Transverse colon (tissue), 4 donors: ENCODE measurements around the gene HES5. TPM values are rescaled to one million over a fixed set of nuclear protein-coding genes. Genes with fewer than 3 reads are reported as not detected.
A peak's percentile ranks its signal among the peaks of the same experiment; 100 is the strongest.
"Not testable (repeated sequence)": the region's sequence is repeated elsewhere in the genome, so short reads cannot be mapped to it uniquely, and the experiment has no call there.

Experiments used
- DNase-seq: peaks from one replicate; pipeline ENCODE4 v3.0.0-alpha.2; 2019
- H3K27ac ChIP-seq, 4 donors: fragments of 200-600 bp; sonication (generic); 2 replicates each; pipeline ENCODE4 v1.5.1; 2016 to 2018; ENCODE audit warnings: inconsistent platforms in 4 of 4
- H3K27me3 ChIP-seq: fragments of 200-600 bp; sonication (generic); 2 replicates; pipeline ENCODE4 v1.5.1; 2017; ENCODE audit warnings: inconsistent platforms
- H3K36me3 ChIP-seq, 4 donors: fragments of 200-600 bp; sonication (generic); 2 replicates each; pipeline ENCODE4 v1.5.1; 2017 to 2019; ENCODE audit warnings: inconsistent platforms in 4 of 4
- H3K4me1 ChIP-seq, 4 donors: fragments of 200-600 bp; sonication (generic); 2 replicates each; pipeline ENCODE4 v1.5.1; 2017 to 2020; ENCODE audit warnings: inconsistent platforms in 4 of 4
- H3K4me3 ChIP-seq, 4 donors: fragments of 200-600 bp; sonication (generic); 1 replicate in 1 of 4; 2 replicates in 3 of 4; pipeline versions ENCODE4 v1.5.1 to v1.6.1; 2017 to 2019; ENCODE audit warnings: inconsistent platforms in 4 of 4
- H3K9me3 ChIP-seq, 2 donors: fragments of 200-600 bp; sonication (generic); 2 replicates each; pipeline ENCODE4 v1.5.1; 2017 to 2019; ENCODE audit warnings: inconsistent platforms in 2 of 2
- EP300 ChIP-seq: sonication (generic); formaldehyde crosslinking; IDR thresholded peaks from one replicate; pipeline ENCODE4 v1.6.1; 2017; ENCODE audit warnings: antibody characterized with exemption, low read depth
- POLR2A ChIP-seq: fragments of 450-650 bp; IDR thresholded peaks from one replicate; pipeline ENCODE4 v1.6.1; 2016; ENCODE audit warnings: antibody characterized with exemption, mild to moderate bottlenecking, moderate library complexity
- POLR2AphosphoS5 ChIP-seq, 3 donors: sonication (generic); formaldehyde crosslinking; IDR thresholded peaks; one replicate each; pipeline ENCODE4 v1.6.1; 2016; ENCODE audit warnings: antibody characterized with exemption in 3 of 3
- WGBS, 2 donors: methylation state at CpG; one replicate each; pipeline ENCODE4 v1.1.5; 2018; ENCODE audit warnings: low coverage in 1 of 2; 5-methylcytosine and 5-hydroxymethylcytosine counted together
- in situ Hi-C, 4 donors: fragments of 200-750 bp; cut with MboI; loops; one replicate each; pipeline versions ENCODE4 v1.15.0 to v1.15.1; 2017; ENCODE audit warnings: low sequenced_read_pairs in 3 of 4, low pct_ligation_motif_present in 1 of 4, low pct_unique_long_range_greater_than_20kb in 1 of 4
- intact Hi-C: fragments of 100-400 bp; cut with DNase I; formaldehyde crosslinking; loops from one replicate; pipeline ENCODE4 v1.15.1; 2023; ENCODE audit warnings: low total_unique reads
- total RNA-seq, 4 donors: library from RNA; depleted of rRNA; stranded (reverse); fragments of >200 nt; gene quantifications; one replicate each; pipeline ENCODE4 v1.1.0, GENCODE V29; 2016
- TF ChIP-seq, protein P1 (sequence below), 5 experiments: fragments of 200-600 bp in 3 of 5; fragments of 450-650 bp in 2 of 5; sonication (generic) in 3 of 5; IDR thresholded peaks; 1 replicate in 2 of 5; 2 replicates in 3 of 5; pipeline ENCODE4 v1.5.1; 2016 to 2017; ENCODE audit warnings: antibody characterized with exemption in 5 of 5, inconsistent platforms in 3 of 5, mild to moderate bottlenecking in 2 of 5, moderate library complexity in 1 of 5

The HES5 gene
- total RNA-seq, 4 donors from 2014 or later, result 0.64 to 1.1 TPM; not detected in 2

DNA sequence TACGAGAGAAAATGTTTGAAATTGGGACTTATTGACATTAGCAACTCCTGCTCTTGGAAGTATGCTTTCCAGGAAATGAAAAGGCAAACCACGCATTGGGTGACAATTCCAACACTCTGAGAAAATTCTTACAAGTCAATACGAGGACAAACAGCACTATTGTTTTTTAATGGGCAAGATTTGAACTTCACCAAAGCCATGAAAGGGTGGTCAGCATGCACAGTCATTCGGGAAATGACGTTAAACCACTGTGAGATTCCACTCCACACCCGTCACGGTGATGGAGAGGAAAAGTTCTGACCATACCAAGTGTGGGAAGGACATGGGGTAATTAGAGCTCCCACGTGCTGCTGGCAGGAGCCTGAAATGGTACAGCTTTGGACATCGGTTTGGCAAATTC, 44.3 kb upstream of the HES5 start:
- Histone ChIP-seq H3K4me1 (peaks cover 16 to 35% (median 24%) of the 10 kb centered on the region in 4 donors), H3K27me3 (no peaks in the 10 kb centered on the region), H3K27ac (peak overlapping the region in 2 of 4 donors; percentile 4 to 93), H3K9me3 (peaks cover 6 to 7% of the 10 kb centered on the region in 2 donors), H3K4me3 (no peak overlapping the region), H3K36me3 (no peaks in the 10 kb centered on the region)
- intact Hi-C loops, result no loop called here
- TF ChIP-seq POLR2AphosphoS5 (IDR thresholded peaks at IDR 0.05), result no peak
- no peak for TF ChIP-seq POLR2A
- TF ChIP-seq, protein P1, sequence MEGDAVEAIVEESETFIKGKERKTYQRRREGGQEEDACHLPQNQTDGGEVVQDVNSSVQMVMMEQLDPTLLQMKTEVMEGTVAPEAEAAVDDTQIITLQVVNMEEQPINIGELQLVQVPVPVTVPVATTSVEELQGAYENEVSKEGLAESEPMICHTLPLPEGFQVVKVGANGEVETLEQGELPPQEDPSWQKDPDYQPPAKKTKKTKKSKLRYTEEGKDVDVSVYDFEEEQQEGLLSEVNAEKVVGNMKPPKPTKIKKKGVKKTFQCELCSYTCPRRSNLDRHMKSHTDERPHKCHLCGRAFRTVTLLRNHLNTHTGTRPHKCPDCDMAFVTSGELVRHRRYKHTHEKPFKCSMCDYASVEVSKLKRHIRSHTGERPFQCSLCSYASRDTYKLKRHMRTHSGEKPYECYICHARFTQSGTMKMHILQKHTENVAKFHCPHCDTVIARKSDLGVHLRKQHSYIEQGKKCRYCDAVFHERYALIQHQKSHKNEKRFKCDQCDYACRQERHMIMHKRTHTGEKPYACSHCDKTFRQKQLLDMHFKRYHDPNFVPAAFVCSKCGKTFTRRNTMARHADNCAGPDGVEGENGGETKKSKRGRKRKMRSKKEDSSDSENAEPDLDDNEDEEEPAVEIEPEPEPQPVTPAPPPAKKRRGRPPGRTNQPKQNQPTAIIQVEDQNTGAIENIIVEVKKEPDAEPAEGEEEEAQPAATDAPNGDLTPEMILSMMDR (IDR thresholded peaks at IDR 0.05), result no peak
- TF ChIP-seq EP300, result no peak
- in situ Hi-C loops, result loop anchor here in 1 of 4 donors (25.0 kb wide), 1 partner anchor 162 kb away; the partner anchor contains the start of gene PEX10
- 77 to 89% methylated on average over 7 to 9 of the region's 9 CpGs for WGBS, 2 donors
- no peak for DNase-seq

GRCh38 chr1:2573250-2573920, 43.3 kb upstream of the HES5 start:
- peaks cover 11 to 28% (median 16%) of the 10 kb centered on the region in 4 donors for H3K4me1 ChIP-seq
- no peak overlapping the region for H3K4me3 ChIP-seq
- no peaks in the 10 kb centered on the region for H3K36me3 ChIP-seq
- TF ChIP-seq POLR2AphosphoS5 (IDR thresholded peaks at IDR 0.05) (no peak), EP300 (no peak), POLR2A (no peak)
- TF ChIP-seq, protein P1 (IDR thresholded peaks at IDR 0.05), result no peak
- 88 to 95% methylated on average over 7 to 8 of the region's 8 CpGs for WGBS, 2 donors
- H3K27me3 ChIP-seq, result no peaks in the 10 kb centered on the region
- intact Hi-C loops, result no loop called here
- peaks cover 6 to 7% of the 10 kb centered on the region in 2 donors for H3K9me3 ChIP-seq
- no peak overlapping the region for H3K27ac ChIP-seq
- in situ Hi-C loops, result loop anchor here in 1 of 4 donors (25.0 kb wide), 1 partner anchor 161 kb away; the partner anchor contains the start of gene PEX10
- DNase-seq, result no peak

- H3K27me3 ChIP-seq, result no peaks in the 10 kb centered on the region
- H3K4me1 ChIP-seq, result peaks cover 8 to 15% (median 9%) of the 10 kb centered on the region in 4 donors
- WGBS, 2 donors, result 91% methylated on average over 9 of the region's 9 CpGs; no CpG with 5 or more reads in 1 of the 2 donors
- intact Hi-C loops (no loop called here), in situ Hi-C loops (loop anchor here in 1 of 4 donors (25.0 kb wide), 1 partner anchor 159 kb away; the partner anchor contains the start of gene PEX10)
- H3K36me3 ChIP-seq, result no peaks in the 10 kb centered on the region
- H3K9me3 ChIP-seq, result peaks cover 6 to 7% of the 10 kb centered on the region in 2 donors
- H3K27ac ChIP-seq, result no peak overlapping the region
- H3K4me3 ChIP-seq, result no peak overlapping the region
- TF ChIP-seq POLR2A (no peak), EP300 (no peak), POLR2AphosphoS5 (IDR thresholded peaks at IDR 0.05) (no peak)
- TF ChIP-seq, protein P1 (IDR thresholded peaks at IDR 0.05), result no peak
- DNase-seq, result no peak
These were observed 41.3 kb upstream of the HES5 start for GRCh38 chr1:2571348-2571747.

DNA sequence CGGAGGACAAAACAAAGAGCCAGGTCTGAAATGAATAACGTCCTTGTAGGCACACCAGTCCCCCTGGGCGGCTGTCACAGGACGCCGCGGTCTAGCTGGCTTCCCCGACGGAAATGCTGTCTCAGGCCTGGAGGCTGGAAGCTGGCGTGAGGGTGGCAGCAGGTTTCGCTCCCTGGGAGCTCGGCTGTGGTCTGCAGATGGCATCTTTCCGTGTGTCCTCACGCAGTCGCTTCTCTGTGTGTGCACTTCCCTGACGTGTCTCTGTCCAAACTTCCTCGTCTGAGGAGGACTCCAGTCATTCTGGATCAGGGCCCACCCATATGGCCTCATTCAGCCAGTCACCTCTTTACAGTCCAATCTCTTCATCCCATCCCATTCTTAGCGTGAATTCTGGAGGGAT, 40.3 kb upstream of the HES5 start:
- intact Hi-C loops, result no loop called here

GRCh38 chr1:2569703-2570102, 39.6 kb upstream of the HES5 start:
- H3K27ac ChIP-seq, intact Hi-C loops, DNase-seq, H3K27me3 ChIP-seq, H3K36me3 ChIP-seq, H3K4me3 ChIP-seq, H3K9me3 ChIP-seq: not testable (repeated sequence)
- in situ Hi-C loops, result loop anchor here in 1 of 4 donors (25.0 kb wide), 1 partner anchor 157 kb away; the partner anchor contains the start of gene PEX10
- H3K4me1 ChIP-seq, result peaks cover 0 to 13% (median 8%) of the 10 kb centered on the region in 4 donors
- 75% methylated on average over 13 of the region's 13 CpGs; no CpG with 5 or more reads in 1 of the 2 donors for WGBS, 2 donors

More for the DNA sequence above, 40.3 kb upstream of the HES5 start:
- Histone ChIP-seq H3K27me3 (no peaks in the 10 kb centered on the region), H3K9me3 (peaks cover 6 to 7% of the 10 kb centered on the region in 2 donors), H3K36me3 (no peaks in the 10 kb centered on the region), H3K4me3 (no peak overlapping the region), H3K27ac (no peak overlapping the region), H3K4me1 (peaks cover 2 to 12% (median 6%) of the 10 kb centered on the region in 4 donors)
- TF ChIP-seq EP300, result no peak
- TF ChIP-seq, protein P1 (IDR thresholded peaks at IDR 0.05), result no peak
- TF ChIP-seq POLR2AphosphoS5 (IDR thresholded peaks at IDR 0.05), result no peak
- TF ChIP-seq POLR2A, result no peak
- in situ Hi-C loops, result loop anchor here in 1 of 4 donors (25.0 kb wide), 1 partner anchor 158 kb away; the partner anchor contains the start of gene PEX10
- DNase-seq, result no peak
- 76 to 83% methylated on average over 9 to 17 of the region's 17 CpGs for WGBS, 2 donors
